Upper lobe of left lung (tissue), 6 donors: ENCODE measurements around the gene APLF. TPM values are rescaled to one million over a fixed set of nuclear protein-coding genes. Genes with fewer than 3 reads are reported as not detected.
"Not testable (repeated sequence)": the region's sequence is repeated elsewhere in the genome, so short reads cannot be mapped to it uniquely, and the experiment has no call there.

Source experiments
- ATAC-seq, 2 donors: fragments of 200-7000 bp; cut with Tn5 transposase; one replicate each; pipeline ENCODE4 v1.9.1; 2022; ENCODE audit warnings: mild to moderate bottlenecking in 2 of 2, moderate library complexity in 2 of 2; ENCODE audit not compliant: low FRiP score in 2 of 2
- DNase-seq, 2 donors: peaks; one replicate each; pipeline ENCODE4 v3.0.0-alpha.2; 2019 to 2020
- H3K27ac ChIP-seq, 4 donors: fragments of 200-600 bp; sonication (generic); one replicate each; pipeline ENCODE4 v1.5.1; 2016 to 2019
- H3K27me3 ChIP-seq, 4 donors: fragments of 200-600 bp; sonication (generic); one replicate each; pipeline ENCODE4 v1.5.1; 2017 to 2019
- H3K36me3 ChIP-seq, 4 donors: fragments of 200-600 bp; sonication (generic); one replicate each; pipeline ENCODE4 v1.5.1; 2016 to 2019
- H3K4me1 ChIP-seq, 4 donors: fragments of 200-600 bp; sonication (generic); one replicate each; pipeline ENCODE4 v1.5.1; 2018 to 2019
- H3K4me3 ChIP-seq, 4 donors: fragments of 200-600 bp; sonication (generic); one replicate each; pipeline ENCODE4 v1.5.1; 2017 to 2019; ENCODE audit warnings: mild to moderate bottlenecking in 2 of 4, moderate library complexity in 1 of 4
- H3K9me3 ChIP-seq, 4 donors: fragments of 200-600 bp; sonication (generic); one replicate each; pipeline ENCODE4 v1.5.1; 2018 to 2019
- CTCF ChIP-seq, 6 experiments: fragments of 450-650 bp in 4 of 6; fragments of 200-600 bp in 2 of 6; sonication (generic) in 2 of 6; IDR thresholded peaks; one replicate each; pipeline ENCODE4 v1.5.1; 2016 to 2019; ENCODE audit warnings: antibody characterized with exemption in 6 of 6
- EP300 ChIP-seq, 4 donors: sonication (generic); formaldehyde crosslinking; IDR thresholded peaks; one replicate each; pipeline ENCODE4 v1.5.1; 2017; ENCODE audit warnings: antibody characterized with exemption in 4 of 4, control low read depth in 2 of 4
- POLR2A ChIP-seq, 4 donors: fragments of 450-650 bp; IDR thresholded peaks; one replicate each; pipeline ENCODE4 v1.5.1; 2016 to 2017; ENCODE audit warnings: antibody characterized with exemption in 4 of 4, mild to moderate bottlenecking in 2 of 4
- POLR2AphosphoS5 ChIP-seq, 2 donors: sonication (generic); formaldehyde crosslinking; IDR thresholded peaks; one replicate each; pipeline ENCODE4 v1.5.1; 2017; ENCODE audit warnings: antibody characterized with exemption in 2 of 2
- WGBS, 2 donors: methylation state at CpG; one replicate each; pipeline ENCODE4 v1.1.5; 2017 to 2018; 5-methylcytosine and 5-hydroxymethylcytosine counted together
- total RNA-seq, 6 donors: library from RNA; depleted of rRNA in 4 of 6; stranded (reverse); fragments of >200 nt in 4 of 6; gene quantifications; one replicate each; pipeline versions ENCODE4 v1.1.0 to v1.2.1, GENCODE V29; 2016 to 2021
- donor health status: DM: no; HTN: no; CAD: no; lungs with moderate emphysema.
- donor health status: DM: no; HTN: yes; CAD: no; lungs with severe emphysema.

The APLF gene
- total RNA-seq, 6 donors from 2014 or later: 3.7 to 5.5 (median 4.7) TPM

- TF ChIP-seq CTCF (IDR thresholded peaks at IDR 0.05): no peak
- no peak for TF ChIP-seq EP300 (IDR thresholded peaks at IDR 0.05)
- no peak for TF ChIP-seq POLR2A (IDR thresholded peaks at IDR 0.05)
- TF ChIP-seq POLR2AphosphoS5 (IDR thresholded peaks at IDR 0.05): no peak
- ATAC-seq: no peak
- Histone ChIP-seq H3K4me1 (peaks cover 0 to 11% (median 6%) of the 10 kb centered on the region in 4 donors), H3K9me3 (no peaks in the 10 kb centered on the region), H3K4me3 (no peak overlapping the region), H3K27ac (no peak overlapping the region), H3K27me3 (no peaks in the 10 kb centered on the region), H3K36me3 (no peaks in the 10 kb centered on the region)
- 62 to 81% methylated on average over 1 of the region's 1 CpG for WGBS, 2 donors
- DNase-seq: no peak
Observed at GRCh38 chr2:68590702-68591101, 123.3 kb downstream of the APLF start.

- DNase-seq: no peak
- no peaks in the 10 kb centered on the region for H3K36me3 ChIP-seq
- TF ChIP-seq CTCF (IDR thresholded peaks at IDR 0.05) (no peak), POLR2AphosphoS5 (IDR thresholded peaks at IDR 0.05) (no peak), EP300 (IDR thresholded peaks at IDR 0.05) (no peak), POLR2A (IDR thresholded peaks at IDR 0.05) (no peak)
- peaks cover 0 to 11% (median 6%) of the 10 kb centered on the region in 4 donors for H3K4me1 ChIP-seq
- no peaks in the 10 kb centered on the region for H3K9me3 ChIP-seq
- no peaks in the 10 kb centered on the region for H3K27me3 ChIP-seq
- no peak overlapping the region for H3K4me3 ChIP-seq
- 89 to 96% methylated on average over 4 of the region's 4 CpGs for WGBS, 2 donors
- H3K27ac ChIP-seq: no peak overlapping the region
- no peak for ATAC-seq
Observed at GRCh38 chr2:68591225-68591624, 123.8 kb downstream of the APLF start.

- 70 to 77% methylated on average over 1 of the region's 1 CpG for WGBS, 2 donors
- Histone ChIP-seq H3K9me3 (no peaks in the 10 kb centered on the region), H3K4me3 (no peak overlapping the region), H3K4me1 (peaks cover 0 to 11% (median 6%) of the 10 kb centered on the region in 4 donors), H3K27me3 (no peaks in the 10 kb centered on the region), H3K36me3 (no peaks in the 10 kb centered on the region), H3K27ac (no peak overlapping the region)
- no peak for ATAC-seq
- TF ChIP-seq POLR2AphosphoS5 (IDR thresholded peaks at IDR 0.05) (no peak), EP300 (IDR thresholded peaks at IDR 0.05) (no peak)
- no peak for DNase-seq
Observed at GRCh38 chr2:68594041-68594440, 126.7 kb downstream of the APLF start.

GRCh38 chr2:68594674-68595492 lies 127.5 kb downstream of the APLF start:
- no peaks in the 10 kb centered on the region for H3K27me3 ChIP-seq
- no peak overlapping the region for H3K27ac ChIP-seq
- H3K36me3 ChIP-seq: no peaks in the 10 kb centered on the region
- DNase-seq (peak in 1 of 2 donors; percentile 28), ATAC-seq (peak in 1 of 2 donors; percentile 77)
- no peak for TF ChIP-seq POLR2A (IDR thresholded peaks at IDR 0.05)
- TF ChIP-seq CTCF (IDR thresholded peaks at IDR 0.05): peak in 5 of 6 experiments; percentile 50 to 86 (median 57)
- H3K4me1 ChIP-seq: peaks cover 0 to 11% (median 6%) of the 10 kb centered on the region in 4 donors
- WGBS, 2 donors: 23 to 26% methylated on average over 5 of the region's 5 CpGs
- H3K9me3 ChIP-seq: no peaks in the 10 kb centered on the region
- H3K4me3 ChIP-seq: peak overlapping the region in 2 of 4 donors; percentile 3 to 6

- H3K27ac ChIP-seq, H3K9me3 ChIP-seq, H3K27me3 ChIP-seq, H3K4me3 ChIP-seq, ATAC-seq, H3K36me3 ChIP-seq, DNase-seq: not testable (repeated sequence)
- 78 to 88% methylated on average over 2 of the region's 2 CpGs for WGBS, 2 donors
- TF ChIP-seq CTCF (IDR thresholded peaks at IDR 0.05): peak in 1 of 6 experiments; percentile 17
- H3K4me1 ChIP-seq: peaks cover 0 to 11% (median 6%) of the 10 kb centered on the region in 4 donors
Observed at GRCh38 chr2:68595493-68595785, 128.1 kb downstream of the APLF start.

- not testable (repeated sequence) for H3K27me3 ChIP-seq, H3K9me3 ChIP-seq, H3K4me3 ChIP-seq, ATAC-seq, DNase-seq, H3K36me3 ChIP-seq, H3K27ac ChIP-seq, H3K4me1 ChIP-seq
- 88 to 95% methylated on average over 3 of the region's 3 CpGs for WGBS, 2 donors
Observed at GRCh38 chr2:68600495-68600894, 133.1 kb downstream of the APLF start.
